Cardiac fibroblast (primary cell): ENCODE data around the gene S100PBP.

Experiments used
- DNase-seq, 2 donors: peaks; one replicate each; pipeline versions ENCODE4 v3.0.0 to v3.0.0-alpha.2; 2010; ENCODE audit warnings: low read depth in 2 of 2
- H3K4me3 ChIP-seq, 2 donors: replicated peaks in 1 of 2; 1 replicate in 1 of 2; 2 replicates in 1 of 2; pipeline ENCODE4 v1.5.1; 2011; ENCODE audit warnings: low read depth in 2 of 2, low read length in 2 of 2, mild to moderate bottlenecking in 2 of 2, moderate library complexity in 1 of 2
- TF ChIP-seq, protein P1 (sequence below): IDR thresholded peaks from one replicate; pipeline ENCODE4 v1.5.1; 2011; ENCODE audit warnings: low read depth, mild to moderate bottlenecking, low read length, inconsistent platforms

Gene S100PBP

GRCh38 chr1:32775640-32776337, 41.7 kb upstream of the S100PBP start:
- no peak overlapping the region for H3K4me3 ChIP-seq
- DNase-seq, result peak in 1 of 2 donors; percentile 20
- TF ChIP-seq, protein P1, sequence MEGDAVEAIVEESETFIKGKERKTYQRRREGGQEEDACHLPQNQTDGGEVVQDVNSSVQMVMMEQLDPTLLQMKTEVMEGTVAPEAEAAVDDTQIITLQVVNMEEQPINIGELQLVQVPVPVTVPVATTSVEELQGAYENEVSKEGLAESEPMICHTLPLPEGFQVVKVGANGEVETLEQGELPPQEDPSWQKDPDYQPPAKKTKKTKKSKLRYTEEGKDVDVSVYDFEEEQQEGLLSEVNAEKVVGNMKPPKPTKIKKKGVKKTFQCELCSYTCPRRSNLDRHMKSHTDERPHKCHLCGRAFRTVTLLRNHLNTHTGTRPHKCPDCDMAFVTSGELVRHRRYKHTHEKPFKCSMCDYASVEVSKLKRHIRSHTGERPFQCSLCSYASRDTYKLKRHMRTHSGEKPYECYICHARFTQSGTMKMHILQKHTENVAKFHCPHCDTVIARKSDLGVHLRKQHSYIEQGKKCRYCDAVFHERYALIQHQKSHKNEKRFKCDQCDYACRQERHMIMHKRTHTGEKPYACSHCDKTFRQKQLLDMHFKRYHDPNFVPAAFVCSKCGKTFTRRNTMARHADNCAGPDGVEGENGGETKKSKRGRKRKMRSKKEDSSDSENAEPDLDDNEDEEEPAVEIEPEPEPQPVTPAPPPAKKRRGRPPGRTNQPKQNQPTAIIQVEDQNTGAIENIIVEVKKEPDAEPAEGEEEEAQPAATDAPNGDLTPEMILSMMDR, result no peak

DNA sequence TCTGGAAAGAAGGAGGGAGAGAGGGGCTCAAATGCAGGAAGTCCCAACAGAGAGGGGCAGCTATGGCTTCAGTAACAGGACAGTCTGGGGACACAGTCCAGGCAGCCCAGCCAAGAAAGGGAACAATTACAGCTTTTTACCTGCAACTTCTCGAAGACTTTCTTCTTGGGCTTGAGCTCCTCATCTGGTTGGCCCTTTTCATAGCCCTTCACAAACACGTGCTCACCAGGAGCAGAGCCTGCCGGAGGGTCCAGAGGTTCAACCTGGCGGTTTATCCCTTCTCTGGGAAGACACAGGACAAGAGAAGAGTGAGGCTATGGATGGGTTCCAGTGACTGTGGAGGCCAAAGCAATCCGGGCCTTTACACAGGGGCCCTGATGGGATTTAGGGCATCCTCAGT, 38.2 kb upstream of the S100PBP start:
- H3K4me3 ChIP-seq, result no peak overlapping the region
- DNase-seq, result no peak
- TF ChIP-seq, protein P1, result no peak

DNA sequence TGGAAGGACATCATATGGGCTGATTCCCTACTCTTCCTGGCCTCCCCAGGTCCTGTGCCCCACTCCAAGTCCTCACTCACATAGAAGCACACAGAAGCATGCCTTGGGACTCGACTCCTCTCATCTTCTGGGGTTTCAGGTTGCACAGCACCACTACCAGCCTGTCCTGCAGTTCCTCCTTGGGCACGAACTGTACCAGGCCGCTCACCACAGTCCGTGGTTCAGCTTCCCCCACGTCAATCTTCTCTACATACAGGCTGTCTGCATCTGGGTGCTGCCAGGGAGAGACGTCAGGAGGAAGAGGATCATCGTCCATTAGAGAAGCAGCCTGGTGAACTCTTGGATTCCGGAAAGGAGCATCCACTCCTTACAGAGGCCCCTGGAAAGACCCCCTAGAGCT, 37.4 kb upstream of the S100PBP start:
- no peak for DNase-seq

GRCh38 chr1:32780628-32781234, 36.7 kb upstream of the S100PBP start:
- H3K4me3 ChIP-seq, result no peak overlapping the region
- TF ChIP-seq, protein P1, result no peak
- DNase-seq, result no peak

More for the DNA sequence above, 37.4 kb upstream of the S100PBP start:
- TF ChIP-seq, protein P1, result no peak
- H3K4me3 ChIP-seq, result no peak overlapping the region

DNA sequence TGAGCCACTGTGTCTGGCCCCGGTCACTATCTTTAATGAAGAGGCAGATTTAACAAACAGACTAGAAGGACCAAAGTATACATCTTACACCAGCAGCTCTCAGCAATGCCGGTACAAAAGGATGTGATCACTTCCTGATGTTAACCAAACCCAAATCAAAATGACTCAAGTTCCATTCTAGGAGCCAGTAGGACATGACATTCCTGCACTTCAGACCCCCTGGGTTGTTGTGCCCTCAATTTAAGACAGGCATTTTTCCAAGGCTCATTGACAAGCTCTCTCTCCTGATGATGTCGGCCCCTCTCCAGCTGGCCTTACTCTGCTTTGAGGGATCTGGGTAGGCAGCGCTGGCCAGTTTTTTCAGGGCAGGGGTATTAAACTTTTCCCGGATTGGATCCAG, 35.4 kb upstream of the S100PBP start:
- DNase-seq, result peak in 1 of 2 donors; percentile 25
- TF ChIP-seq, protein P1, result no peak
- no peak overlapping the region for H3K4me3 ChIP-seq

DNA sequence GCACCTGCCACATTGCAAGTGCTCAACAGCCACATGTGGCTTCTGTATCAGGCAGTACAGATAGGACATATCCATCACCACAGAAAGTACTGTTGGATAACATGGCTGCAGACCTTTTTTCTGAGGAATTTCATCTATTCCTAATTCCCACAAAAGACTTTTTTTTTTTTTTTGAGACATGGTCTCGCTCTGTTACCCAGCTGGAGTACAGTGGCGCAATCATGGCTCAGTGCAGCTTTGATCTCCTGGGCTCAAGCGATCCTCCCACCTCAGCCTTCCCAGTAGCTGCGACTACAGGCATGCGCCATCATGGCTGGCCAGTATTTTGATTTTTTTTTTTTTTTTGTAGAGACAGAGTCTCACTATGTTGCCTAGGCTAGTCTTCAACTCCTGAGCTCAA, 33.6 kb upstream of the S100PBP start:
- DNase-seq, result no peak
- no peak overlapping the region for H3K4me3 ChIP-seq
- TF ChIP-seq, protein P1, result no peak

- no peak for DNase-seq
- TF ChIP-seq, protein P1, result no peak
- no peak overlapping the region for H3K4me3 ChIP-seq
Observed at GRCh38 chr1:32784817-32785216, 32.6 kb upstream of the S100PBP start.
